GM12891 (cell line): ENCODE measurements around the gene DACH2.

Source experiments
- DNase-seq: peaks from one replicate; pipeline ENCODE4 v3.0.0; 2011; ENCODE audit warnings: low spot score; ENCODE audit not compliant: insufficient read length
- FAIRE-seq: peaks from 2 replicates; lab custom pipeline; 2011; peaks lifted over from hg19 to GRCh38; lab: Jason Lieb, UNC
- PAX5 ChIP-seq: IDR thresholded peaks from 2 replicates; pipeline ENCODE4 v1.6.1; 2011; ENCODE audit warnings: low read length, moderate library complexity, mild to moderate bottlenecking; ENCODE audit not compliant: insufficient read depth, severe bottlenecking
- POLR2A ChIP-seq: IDR thresholded peaks from 2 replicates; pipeline ENCODE4 v1.6.1; 2011; ENCODE audit warnings: low read depth, low read length, control low read depth
- POLR2AphosphoS5 ChIP-seq: IDR thresholded peaks from 2 replicates; pipeline ENCODE4 v1.6.1; 2011; ENCODE audit warnings: low read depth, low read length, control low read depth
- POU2F2 ChIP-seq: IDR thresholded peaks from 2 replicates; pipeline ENCODE4 v1.6.1; 2011; ENCODE audit warnings: low read depth, mild to moderate bottlenecking, control low read depth, low read length, moderate library complexity
- SPI1 ChIP-seq: IDR thresholded peaks from 2 replicates; pipeline ENCODE4 v1.6.1; 2011; ENCODE audit warnings: low read depth, low read length, control low read depth
- TAF1 ChIP-seq: IDR thresholded peaks from 2 replicates; pipeline ENCODE4 v1.6.1; 2011; ENCODE audit warnings: low read depth, low read length, control low read depth

The DACH2 gene

GRCh38 chrX:86711531-86712180 lies 563.4 kb downstream of the DACH2 start:
- no peak for TF ChIP-seq POLR2A
- TF ChIP-seq SPI1, result no peak
- no peak for TF ChIP-seq POU2F2
- TF ChIP-seq TAF1, result no peak
- TF ChIP-seq PAX5, result no peak
- TF ChIP-seq POLR2AphosphoS5, result no peak
- no peak for DNase-seq

GRCh38 chrX:86714441-86714840 lies 566.2 kb downstream of the DACH2 start:
- TF ChIP-seq POLR2AphosphoS5 (no peak), TAF1 (no peak), POU2F2 (no peak), PAX5 (no peak), POLR2A (no peak), SPI1 (no peak)
- DNase-seq, result no peak
- no peak for FAIRE-seq

More at GRCh38 chrX:86711531-86712180, 563.4 kb downstream of the DACH2 start:
- FAIRE-seq, result no peak

GRCh38 chrX:86724277-86724676 lies 576.0 kb downstream of the DACH2 start:
- no peak for DNase-seq
- TF ChIP-seq POU2F2 (no peak), PAX5 (no peak), SPI1 (no peak), POLR2AphosphoS5 (no peak), POLR2A (no peak), TAF1 (no peak)
- FAIRE-seq, result no peak

DNA sequence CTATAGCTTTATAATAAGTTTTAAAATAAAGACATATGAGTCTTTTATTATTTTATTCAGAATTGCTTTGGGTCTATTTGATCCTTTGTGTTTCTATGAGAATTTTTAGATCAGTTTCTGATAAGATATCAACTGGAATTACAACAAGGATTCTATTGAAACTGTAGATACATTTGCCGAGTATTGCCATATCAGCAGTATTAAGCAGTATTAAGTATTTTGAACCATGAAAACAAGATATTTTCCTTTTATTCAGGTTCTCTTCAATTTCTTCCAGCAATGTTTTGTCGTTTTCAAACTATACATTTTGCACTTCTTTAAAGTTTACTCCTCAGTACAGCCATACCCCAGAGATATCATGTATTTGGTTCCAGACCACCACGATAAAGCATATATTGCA lies 598.8 kb downstream of the DACH2 start:
- no peak for FAIRE-seq
- TF ChIP-seq SPI1, result no peak
- TF ChIP-seq POU2F2, result no peak
- TF ChIP-seq PAX5, result no peak
- no peak for TF ChIP-seq POLR2AphosphoS5
- no peak for TF ChIP-seq TAF1
- no peak for TF ChIP-seq POLR2A
- DNase-seq, result no peak

DNA sequence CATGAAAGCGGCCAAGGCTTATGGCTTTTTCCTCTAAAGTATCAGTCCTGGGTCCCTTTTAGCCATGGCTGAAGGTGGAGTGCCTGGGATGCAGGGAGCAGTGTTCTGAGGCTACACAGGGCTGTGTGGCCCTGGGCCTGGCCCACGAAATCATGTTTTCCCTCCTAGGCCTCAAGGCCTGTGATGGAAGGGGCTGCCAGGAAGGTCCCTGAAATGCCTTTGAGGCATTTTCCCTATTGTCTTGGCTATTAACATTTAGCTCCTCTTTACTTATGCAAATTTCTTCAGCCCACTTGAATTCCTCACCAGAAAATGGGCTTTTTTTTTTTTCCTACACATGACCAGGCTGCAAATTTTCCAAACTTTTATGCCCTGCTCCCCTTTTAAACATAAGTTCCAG lies 657.0 kb downstream of the DACH2 start:
- DNase-seq, result no peak
- TF ChIP-seq TAF1 (no peak), PAX5 (no peak), POLR2AphosphoS5 (no peak), POU2F2 (no peak), SPI1 (no peak), POLR2A (no peak)
- FAIRE-seq, result no peak

- peak; percentile 91 for FAIRE-seq
- TF ChIP-seq TAF1 (no peak), POLR2AphosphoS5 (no peak), POU2F2 (no peak), POLR2A (no peak), SPI1 (no peak), PAX5 (no peak)
- DNase-seq, result no peak
Measured at GRCh38 chrX:86806786-86807185, 658.5 kb downstream of the DACH2 start.

DNA sequence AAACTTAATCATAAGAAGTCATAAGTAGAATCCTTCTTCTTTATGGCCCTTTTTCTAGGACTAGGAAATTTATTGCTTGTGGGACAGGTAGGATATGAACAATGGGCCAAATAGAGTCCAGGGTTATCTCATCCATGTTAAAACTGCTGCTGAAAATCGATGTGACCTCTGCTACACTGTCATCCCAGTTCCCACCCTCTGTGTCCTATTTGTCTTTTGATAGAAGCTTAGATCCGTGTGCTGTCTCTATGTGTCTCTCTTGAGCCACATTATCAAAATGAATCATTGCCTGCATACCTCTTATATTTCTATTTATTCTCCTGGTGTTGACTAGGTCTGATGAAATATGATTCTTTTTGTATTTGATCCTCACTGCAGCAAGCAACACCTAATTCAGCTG lies 661.4 kb downstream of the DACH2 start:
- FAIRE-seq (no peak), DNase-seq (no peak)
- TF ChIP-seq POU2F2 (no peak), SPI1 (no peak), POLR2A (no peak), TAF1 (no peak), PAX5 (no peak)

DNA sequence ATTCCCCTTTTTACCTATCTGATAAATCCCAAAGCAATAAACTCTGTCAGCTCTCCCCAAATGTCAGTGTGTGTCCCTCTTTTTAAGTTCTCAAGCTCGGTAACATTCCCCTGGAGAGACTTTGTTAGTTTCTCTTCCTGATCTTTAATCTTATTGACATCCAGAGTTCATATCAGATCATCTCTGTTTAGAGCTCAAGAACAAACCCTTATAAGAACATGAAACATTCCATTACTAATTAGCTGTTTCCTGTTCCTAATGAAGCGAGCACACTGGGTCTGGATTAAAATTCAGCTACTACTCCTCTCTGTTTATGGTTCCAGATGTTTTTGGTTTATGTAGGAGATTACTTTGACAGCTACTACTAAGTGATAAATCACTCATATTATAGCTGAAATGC lies 681.5 kb downstream of the DACH2 start:
- FAIRE-seq (no peak), DNase-seq (no peak)
- no peak for TF ChIP-seq POU2F2
- no peak for TF ChIP-seq SPI1
- TF ChIP-seq PAX5, result no peak
- TF ChIP-seq POLR2A, result no peak
- no peak for TF ChIP-seq TAF1

GRCh38 chrX:86830685-86831084 lies 682.4 kb downstream of the DACH2 start:
- no peak for FAIRE-seq
- TF ChIP-seq TAF1, result no peak
- no peak for TF ChIP-seq SPI1
- TF ChIP-seq POU2F2, result no peak
- no peak for TF ChIP-seq PAX5
- no peak for TF ChIP-seq POLR2AphosphoS5
- no peak for TF ChIP-seq POLR2A
- DNase-seq, result no peak

GRCh38 chrX:86845101-86845500 lies 696.9 kb downstream of the DACH2 start:
- FAIRE-seq, result no peak
- no peak for DNase-seq
- TF ChIP-seq POU2F2 (no peak), POLR2A (no peak), PAX5 (no peak), TAF1 (no peak), POLR2AphosphoS5 (no peak), SPI1 (no peak)
